ENCODE measurements around the gene CCDC183. TPM values are rescaled to one million over a fixed set of nuclear protein-coding genes. Genes with fewer than 3 reads are reported as not detected.

The CCDC183 gene
- total RNA-seq, 1 donor from 2014 or later, result 1.2 TPM

DNA sequence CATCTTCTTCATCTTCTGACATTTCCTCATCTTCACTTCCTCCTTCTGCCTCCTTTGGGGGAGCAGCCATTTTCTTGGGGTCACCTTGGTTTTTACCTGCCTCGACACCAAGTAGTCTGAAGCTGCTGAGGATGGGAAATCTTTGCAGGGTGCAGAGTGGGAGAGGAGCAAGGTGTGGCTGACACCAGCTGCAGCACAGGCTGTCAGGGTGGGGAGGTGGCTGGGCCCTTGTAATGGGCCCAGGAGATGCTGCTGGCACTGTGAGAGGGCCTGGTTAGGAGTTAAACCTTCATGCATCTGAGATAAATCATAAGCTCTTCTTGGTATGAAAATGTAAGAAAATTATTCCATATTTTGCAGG, 19.3 kb downstream of the CCDC183 start:
- DNase-seq (ENCODE audit: low spot score), result no peak
- TF ChIP-seq, protein P1, sequence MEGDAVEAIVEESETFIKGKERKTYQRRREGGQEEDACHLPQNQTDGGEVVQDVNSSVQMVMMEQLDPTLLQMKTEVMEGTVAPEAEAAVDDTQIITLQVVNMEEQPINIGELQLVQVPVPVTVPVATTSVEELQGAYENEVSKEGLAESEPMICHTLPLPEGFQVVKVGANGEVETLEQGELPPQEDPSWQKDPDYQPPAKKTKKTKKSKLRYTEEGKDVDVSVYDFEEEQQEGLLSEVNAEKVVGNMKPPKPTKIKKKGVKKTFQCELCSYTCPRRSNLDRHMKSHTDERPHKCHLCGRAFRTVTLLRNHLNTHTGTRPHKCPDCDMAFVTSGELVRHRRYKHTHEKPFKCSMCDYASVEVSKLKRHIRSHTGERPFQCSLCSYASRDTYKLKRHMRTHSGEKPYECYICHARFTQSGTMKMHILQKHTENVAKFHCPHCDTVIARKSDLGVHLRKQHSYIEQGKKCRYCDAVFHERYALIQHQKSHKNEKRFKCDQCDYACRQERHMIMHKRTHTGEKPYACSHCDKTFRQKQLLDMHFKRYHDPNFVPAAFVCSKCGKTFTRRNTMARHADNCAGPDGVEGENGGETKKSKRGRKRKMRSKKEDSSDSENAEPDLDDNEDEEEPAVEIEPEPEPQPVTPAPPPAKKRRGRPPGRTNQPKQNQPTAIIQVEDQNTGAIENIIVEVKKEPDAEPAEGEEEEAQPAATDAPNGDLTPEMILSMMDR (IDR thresholded peaks at IDR 0.05; ENCODE audit: unreplicated experiment), result no peak
- H3K4me3 Mint-ChIP-seq (ENCODE audit: unreplicated experiment), result no peak overlapping the region
- no peak overlapping the region for H3K27ac Mint-ChIP-seq (ENCODE audit: unreplicated experiment)
- H3K27me3 Mint-ChIP-seq (ENCODE audit: unreplicated experiment), result peaks cover 3% of the 10 kb centered on the region
- H3K9me3 Mint-ChIP-seq (ENCODE audit: unreplicated experiment), result no peaks in the 10 kb centered on the region
- H3K36me3 Mint-ChIP-seq (ENCODE audit: low read depth, unreplicated experiment), result peaks cover 23% of the 10 kb centered on the region
- H3K4me1 Mint-ChIP-seq (ENCODE audit: unreplicated experiment), result peaks cover 3% of the 10 kb centered on the region

DNA sequence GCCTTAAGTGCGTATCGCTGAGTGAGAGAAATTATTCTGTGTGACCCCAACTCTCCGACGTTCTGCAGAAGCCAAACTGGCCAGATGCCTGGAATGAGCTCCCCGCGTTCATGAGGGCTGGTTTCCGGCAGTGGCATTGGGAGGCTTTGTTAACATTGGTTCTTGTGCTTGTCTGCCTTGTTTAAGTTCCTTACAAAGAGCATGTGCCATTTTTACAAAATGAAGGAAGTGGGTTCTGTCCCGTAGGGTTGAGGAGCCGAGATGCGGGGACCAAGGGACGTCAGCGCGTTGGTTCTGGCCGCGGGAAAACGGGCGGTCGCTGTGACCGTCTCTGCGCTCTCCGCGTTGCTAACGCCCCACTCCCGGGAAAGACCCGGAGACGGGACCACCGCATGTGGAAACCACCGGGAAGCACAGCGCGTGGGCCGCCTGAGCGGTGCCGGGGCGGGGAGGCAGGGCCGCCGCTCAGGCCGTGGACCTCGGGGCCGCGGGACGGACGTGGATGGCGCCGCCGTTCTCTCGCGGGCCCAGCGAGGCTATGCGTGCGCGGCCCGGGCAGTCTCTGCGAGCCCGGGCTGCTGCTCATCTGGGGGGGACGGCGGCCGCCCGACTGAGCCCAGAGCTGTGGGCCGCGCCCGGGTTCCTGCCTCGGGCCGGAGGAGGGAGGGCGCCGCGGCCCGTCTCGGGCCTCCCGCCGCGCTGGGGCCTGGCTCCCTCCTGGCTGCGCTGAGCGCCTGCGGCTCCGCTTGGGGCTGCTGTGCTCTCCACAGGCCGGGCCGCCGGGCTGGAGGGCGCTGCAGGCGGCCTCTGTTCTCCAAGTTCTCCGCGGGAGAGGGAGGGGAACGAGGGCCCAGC, 25.1 kb downstream of the CCDC183 start:
- H3K4me1 Mint-ChIP-seq (ENCODE audit: unreplicated experiment), result peaks cover 7% of the 10 kb centered on the region
- TF ChIP-seq, protein P1 (IDR thresholded peaks at IDR 0.05; ENCODE audit: unreplicated experiment), result no peak
- H3K4me3 Mint-ChIP-seq (ENCODE audit: unreplicated experiment), result peak overlapping the region; percentile 89
- H3K27ac Mint-ChIP-seq (ENCODE audit: unreplicated experiment), result no peak overlapping the region
- peaks cover 10% of the 10 kb centered on the region for H3K27me3 Mint-ChIP-seq (ENCODE audit: unreplicated experiment)
- H3K36me3 Mint-ChIP-seq (ENCODE audit: low read depth, unreplicated experiment), result peaks cover 12% of the 10 kb centered on the region
- peak; percentile 47 for DNase-seq (ENCODE audit: low spot score)
- H3K9me3 Mint-ChIP-seq (ENCODE audit: unreplicated experiment), result no peaks in the 10 kb centered on the region

DNA sequence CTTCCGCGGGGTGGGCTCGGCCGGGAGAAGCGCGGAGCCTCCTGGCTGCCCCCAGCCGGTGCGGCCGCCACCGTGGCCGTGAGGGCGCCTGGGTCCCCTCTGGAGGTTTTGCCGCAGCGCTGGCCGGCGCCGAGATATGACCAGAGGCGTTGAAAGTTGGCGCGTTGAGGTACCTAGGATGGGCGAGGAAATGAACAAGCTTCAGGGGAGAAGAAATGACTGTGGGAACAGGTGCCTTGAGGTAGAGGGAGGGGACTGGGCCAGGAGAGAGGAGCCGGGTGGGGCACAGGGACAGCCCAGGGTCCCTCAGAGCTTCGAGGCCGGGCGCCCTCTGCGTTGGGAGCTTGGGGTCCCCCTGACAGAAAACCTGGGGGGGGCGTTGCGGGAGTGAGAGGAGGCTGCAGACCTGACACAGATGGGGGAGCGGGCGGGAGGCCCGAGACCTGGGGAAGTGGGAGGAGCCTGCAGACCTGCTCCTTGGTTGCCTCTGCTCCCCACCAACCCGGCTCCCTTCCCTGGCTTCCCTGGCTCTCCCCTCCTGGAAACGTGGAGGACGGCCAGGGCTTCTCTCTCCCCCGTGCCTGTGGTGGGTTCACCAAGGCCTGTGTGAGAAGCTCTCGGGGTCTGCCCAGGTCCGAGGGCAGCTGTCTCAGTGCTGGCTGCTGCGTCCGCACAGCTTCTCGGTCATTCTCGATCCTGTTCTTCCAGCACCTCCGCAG, 25.8 kb downstream of the CCDC183 start:
- Mint-ChIP-seq H3K4me3 (ENCODE audit: unreplicated experiment) (no peak overlapping the region), H3K36me3 (ENCODE audit: low read depth, unreplicated experiment) (peaks cover 7% of the 10 kb centered on the region)
- no peak for DNase-seq (ENCODE audit: low spot score)

DNA sequence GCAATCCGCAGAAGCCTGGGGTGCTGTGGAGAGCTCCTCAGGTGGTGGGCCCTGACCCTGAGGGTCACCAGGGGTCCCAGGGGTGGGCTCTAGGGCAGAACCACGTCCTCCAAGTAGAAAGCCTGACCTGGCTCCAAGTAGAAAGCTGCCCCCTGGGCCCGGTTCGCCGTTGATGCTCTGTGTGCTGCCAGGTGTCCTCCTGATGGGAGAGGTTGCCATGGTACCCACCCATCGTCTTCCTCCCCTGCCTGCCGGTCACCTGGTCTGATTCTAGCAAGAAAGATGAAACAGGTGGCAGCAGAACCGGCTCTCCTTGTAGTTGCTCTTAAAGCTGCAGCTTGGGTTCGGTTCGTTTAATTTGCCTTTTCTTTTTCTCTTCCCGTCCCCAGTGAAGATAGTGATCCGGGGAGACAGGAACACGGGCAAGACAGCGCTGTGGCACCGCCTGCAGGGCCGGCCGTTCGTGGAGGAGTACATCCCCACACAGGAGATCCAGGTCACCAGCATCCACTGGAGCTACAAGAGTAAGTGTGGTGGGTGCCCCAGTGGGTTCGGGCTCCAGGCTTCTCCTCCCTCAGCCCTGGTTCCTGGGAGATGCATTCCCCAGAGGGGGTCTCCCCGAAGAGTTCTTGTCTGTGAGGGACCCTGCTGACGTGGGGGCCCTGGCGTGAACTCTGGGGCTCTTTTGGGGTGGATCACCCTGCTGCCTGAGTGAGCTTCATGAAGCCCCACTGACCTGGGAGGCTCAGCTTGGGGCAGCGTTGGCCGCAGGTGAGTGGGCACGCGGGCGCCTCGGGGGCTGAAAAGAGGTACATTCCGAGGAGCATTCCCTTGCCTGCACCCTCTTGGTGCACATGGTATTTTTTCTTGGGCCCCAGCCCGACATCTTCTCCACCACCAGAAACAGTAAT, 27.3 kb downstream of the CCDC183 start:
- Mint-ChIP-seq H3K36me3 (ENCODE audit: low read depth, unreplicated experiment) (peaks cover 5% of the 10 kb centered on the region), H3K27ac (ENCODE audit: unreplicated experiment) (no peak overlapping the region), H3K4me1 (ENCODE audit: unreplicated experiment) (peaks cover 7% of the 10 kb centered on the region), H3K4me3 (ENCODE audit: unreplicated experiment) (no peak overlapping the region), H3K27me3 (ENCODE audit: unreplicated experiment) (peaks cover 10% of the 10 kb centered on the region), H3K9me3 (ENCODE audit: unreplicated experiment) (no peaks in the 10 kb centered on the region)
- DNase-seq (ENCODE audit: low spot score), result no peak
- TF ChIP-seq, protein P1 (IDR thresholded peaks at IDR 0.05; ENCODE audit: unreplicated experiment), result no peak

More for the DNA sequence above, 25.8 kb downstream of the CCDC183 start:
- no peak overlapping the region for H3K27ac Mint-ChIP-seq (ENCODE audit: unreplicated experiment)
- H3K27me3 Mint-ChIP-seq (ENCODE audit: unreplicated experiment), result peaks cover 10% of the 10 kb centered on the region
- TF ChIP-seq, protein P1 (IDR thresholded peaks at IDR 0.05; ENCODE audit: unreplicated experiment), result no peak
- H3K9me3 Mint-ChIP-seq (ENCODE audit: unreplicated experiment), result no peaks in the 10 kb centered on the region
- peaks cover 7% of the 10 kb centered on the region for H3K4me1 Mint-ChIP-seq (ENCODE audit: unreplicated experiment)

All from endothelial cell (in vitro differentiated cells).